SK-N-MC (cell line): ENCODE results near the gene TMEM63A.

Experiments
- DNase-seq: peaks from one replicate; pipeline ENCODE4 v3.0.0-alpha.2; 2011; ENCODE audit warnings: low read depth, low spot score
- H3K27ac ChIP-seq: fragments of 200-600 bp; sonication (generic); 2 replicates; pipeline ENCODE4 v1.5.1; 2016; ENCODE audit warnings: mixed run types
- H3K36me3 ChIP-seq: fragments of 200-600 bp; sonication (generic); 2 replicates; pipeline ENCODE4 v1.6.1; 2017; ENCODE audit warnings: antibody characterized with exemption, low read length, mixed read lengths; ENCODE audit not compliant: insufficient read depth
- H3K4me3 ChIP-seq: fragments of 200-600 bp; sonication (generic); 2 replicates; pipeline ENCODE4 v1.5.1; 2016
- H3K9ac ChIP-seq: fragments of 200-600 bp; sonication (generic); 2 replicates; pipeline ENCODE4 v1.8.0; 2017; ENCODE audit warnings: mixed run types, mixed read lengths; ENCODE audit not compliant: insufficient read length
- H3K9me3 ChIP-seq: fragments of 200-600 bp; sonication (generic); 2 replicates; pipeline ENCODE4 v1.6.1; 2017; ENCODE audit warnings: low read depth, mild to moderate bottlenecking, antibody characterized with exemption, low read length, moderate library complexity, mixed read lengths
- EZH2 ChIP-seq: fragments of 200-600 bp; sonication (generic); IDR thresholded peaks from one replicate; pipeline ENCODE4 v1.6.1; 2017; ENCODE audit warnings: antibody characterized with exemption
- FOXP2 ChIP-seq: optimal IDR thresholded peaks from 2 replicates; pipeline ENCODE3; 2011; ENCODE audit warnings: mild to moderate bottlenecking, moderate library complexity; ENCODE audit not compliant: insufficient read depth; ENCODE audit errors: extremely low read length, control extremely low read depth
- POLR2AphosphoS5 ChIP-seq: IDR thresholded peaks from 2 replicates; pipeline ENCODE4 v1.6.1; 2012; ENCODE audit warnings: mild to moderate bottlenecking, low read depth, low read length, borderline replicate concordance

Gene TMEM63A

GRCh38 chr1:225860107-225860506 lies 22.1 kb downstream of the TMEM63A start:
- H3K36me3 ChIP-seq: no peaks in the 10 kb centered on the region; the same call in 1 of the 2 replicates
- H3K9ac ChIP-seq: no peak overlapping the region
- H3K27ac ChIP-seq: no peak overlapping the region
- no peak overlapping the region for H3K4me3 ChIP-seq
- H3K9me3 ChIP-seq: no peaks in the 10 kb centered on the region
- no peak for DNase-seq
- TF ChIP-seq EZH2: no peak
- TF ChIP-seq FOXP2: no peak
- no peak for TF ChIP-seq POLR2AphosphoS5

DNA sequence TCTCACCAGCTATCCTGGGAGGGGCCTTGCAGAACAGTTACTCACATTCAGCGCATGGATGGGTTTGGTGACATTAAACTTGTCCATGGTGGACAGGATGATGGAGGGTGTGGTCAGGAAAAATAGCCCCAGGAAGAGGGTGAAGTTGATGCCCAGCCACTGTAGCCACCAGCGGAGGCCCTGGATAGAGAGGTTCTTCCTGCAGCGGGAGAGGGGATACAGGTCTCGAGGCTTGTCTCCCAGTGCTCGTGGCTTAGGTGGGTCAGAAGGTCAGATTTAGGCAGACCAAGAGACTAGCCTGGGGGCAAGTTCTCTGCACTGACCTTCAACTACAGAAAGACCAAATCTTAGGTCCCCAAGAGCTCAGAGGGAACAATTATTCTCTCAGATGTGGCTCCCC lies 23.0 kb downstream of the TMEM63A start:
- Histone ChIP-seq H3K9me3 (no peaks in the 10 kb centered on the region), H3K36me3 (no peaks in the 10 kb centered on the region; the same call in 1 of the 2 replicates), H3K4me3 (no peak overlapping the region), H3K9ac (no peak overlapping the region), H3K27ac (no peak overlapping the region)
- DNase-seq: no peak
- no peak for TF ChIP-seq POLR2AphosphoS5
- TF ChIP-seq FOXP2: no peak
- no peak for TF ChIP-seq EZH2

DNA sequence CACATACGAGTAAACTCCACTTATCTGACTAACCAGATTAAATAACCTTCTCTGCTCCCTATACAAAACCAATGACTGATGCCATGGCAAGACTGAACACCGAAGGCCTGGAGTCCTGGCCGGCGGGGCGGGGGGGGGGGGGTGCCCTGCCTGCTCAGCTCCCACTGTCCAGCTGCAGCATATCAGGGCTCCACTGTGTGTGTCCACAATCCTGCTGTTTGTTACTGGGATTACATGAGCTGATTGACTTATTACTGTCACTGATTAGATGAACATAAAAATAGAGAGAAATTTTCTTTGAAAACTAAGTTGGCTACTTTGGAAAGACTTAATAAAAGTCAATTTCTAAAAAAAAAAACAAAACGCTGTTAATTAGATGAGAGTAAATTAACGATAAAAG lies 24.9 kb downstream of the TMEM63A start:
- Histone ChIP-seq H3K36me3 (no peaks in the 10 kb centered on the region; the same call in 1 of the 2 replicates), H3K4me3 (no peak overlapping the region), H3K9me3 (no peaks in the 10 kb centered on the region), H3K27ac (no peak overlapping the region), H3K9ac (no peak overlapping the region)
- no peak for DNase-seq
- no peak for TF ChIP-seq POLR2AphosphoS5
- no peak for TF ChIP-seq EZH2
- no peak for TF ChIP-seq FOXP2

DNA sequence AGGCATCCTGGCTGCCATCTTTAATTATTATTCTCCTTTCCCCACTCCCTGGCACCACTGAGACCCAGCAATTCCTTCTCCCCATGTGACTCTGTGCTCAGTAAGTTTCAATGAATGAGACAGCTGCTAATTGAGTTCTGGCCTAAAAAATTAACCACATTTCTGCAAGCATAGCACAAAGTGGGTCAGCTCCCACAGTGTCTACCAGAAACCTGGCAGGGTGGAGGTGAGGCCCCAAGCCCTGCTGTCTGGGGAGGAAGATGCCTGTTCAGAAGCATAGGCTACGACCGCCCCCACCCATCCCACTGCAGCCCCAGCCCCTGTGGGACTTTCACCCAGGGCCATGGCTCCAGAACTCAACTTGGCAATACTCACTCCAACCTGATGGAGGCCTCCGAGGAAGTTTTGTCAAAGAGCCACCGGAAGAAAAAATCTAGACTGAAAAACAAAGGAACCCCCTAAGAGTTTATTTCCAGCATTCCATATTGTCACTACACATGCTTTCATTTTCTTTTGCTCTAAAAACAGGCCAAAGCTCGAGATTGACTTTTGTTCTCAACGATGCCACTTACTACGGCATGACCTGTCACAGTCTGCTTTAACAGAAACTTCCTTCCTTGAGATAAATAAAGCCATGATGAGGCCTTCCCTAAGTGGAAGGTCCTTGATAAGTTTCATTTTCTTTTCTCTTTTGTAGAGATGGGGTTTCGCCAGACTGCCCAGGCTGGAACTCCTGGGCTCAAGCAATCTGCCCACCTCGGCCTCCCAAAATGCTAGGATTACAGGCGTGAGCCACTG lies 26.5 kb downstream of the TMEM63A start:
- H3K4me3 ChIP-seq: no peak overlapping the region
- no peak overlapping the region for H3K9ac ChIP-seq
- H3K27ac ChIP-seq: no peak overlapping the region
- TF ChIP-seq EZH2 (no peak), POLR2AphosphoS5 (no peak), FOXP2 (no peak)
- no peaks in the 10 kb centered on the region for H3K9me3 ChIP-seq
- no peaks in the 10 kb centered on the region for H3K36me3 ChIP-seq
- no peak for DNase-seq

DNA sequence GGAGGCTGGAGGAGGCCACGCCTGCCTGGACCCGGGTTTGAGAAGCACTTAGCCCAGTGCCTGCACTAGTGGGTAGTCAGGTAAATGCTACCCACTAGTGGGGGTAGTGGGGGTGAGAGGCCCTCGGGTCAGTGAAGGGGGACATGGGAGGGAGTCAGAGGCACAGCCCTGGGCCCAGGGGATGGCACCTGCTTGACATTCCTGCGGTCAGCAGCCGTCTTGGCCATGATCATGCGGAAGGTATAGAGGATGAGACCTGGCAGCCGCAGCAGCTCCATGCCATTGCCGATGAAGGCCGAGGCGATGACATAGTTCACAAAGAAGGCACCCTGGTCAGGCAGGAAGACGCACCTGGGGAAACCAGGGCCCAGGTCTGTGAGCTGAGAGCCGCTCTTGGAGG lies 28.7 kb downstream of the TMEM63A start:
- DNase-seq: no peak
- H3K36me3 ChIP-seq: no peaks in the 10 kb centered on the region
- H3K9ac ChIP-seq: no peak overlapping the region
- no peak overlapping the region for H3K4me3 ChIP-seq
- TF ChIP-seq POLR2AphosphoS5 (no peak), FOXP2 (no peak), EZH2 (no peak)
- no peak overlapping the region for H3K27ac ChIP-seq
- H3K9me3 ChIP-seq: no peaks in the 10 kb centered on the region

DNA sequence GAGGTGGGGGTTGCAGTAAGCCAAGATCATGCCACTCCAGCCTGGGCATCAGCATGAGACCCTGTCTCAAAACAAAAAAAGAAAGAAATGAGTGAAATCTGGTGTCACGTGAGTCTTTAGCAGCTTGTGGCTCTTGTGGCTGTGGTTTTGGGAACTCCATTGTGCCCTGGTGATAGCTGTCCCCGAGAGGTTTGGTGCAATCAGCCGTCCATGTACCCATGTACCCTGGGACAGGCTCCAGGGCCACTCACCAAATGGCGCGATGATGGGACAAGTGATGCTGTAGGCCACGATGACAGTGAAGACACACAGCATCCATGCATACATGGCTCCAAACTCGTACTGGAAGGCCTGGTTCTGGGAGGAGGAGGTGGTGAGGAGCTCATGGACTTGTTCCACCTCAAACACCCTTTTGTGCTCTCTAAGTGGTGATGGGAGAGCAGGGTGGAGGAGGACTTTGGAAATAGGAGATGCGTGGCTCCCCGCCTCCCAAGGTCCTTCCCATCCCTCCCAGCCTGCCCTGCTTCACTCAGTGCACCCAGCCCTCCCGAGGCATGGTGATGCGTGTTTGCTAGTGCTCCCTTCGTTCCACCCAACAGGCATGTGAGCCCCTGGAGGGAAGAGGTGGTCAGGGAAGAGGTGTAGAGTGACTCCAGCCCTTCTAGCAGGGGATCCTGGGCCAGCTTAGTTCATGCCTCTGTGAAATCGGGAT lies 29.6 kb downstream of the TMEM63A start:
- Histone ChIP-seq H3K9ac (no peak overlapping the region), H3K9me3 (no peaks in the 10 kb centered on the region), H3K27ac (no peak overlapping the region), H3K4me3 (no peak overlapping the region), H3K36me3 (no peaks in the 10 kb centered on the region)
- TF ChIP-seq POLR2AphosphoS5 (no peak), FOXP2 (no peak), EZH2 (no peak)
- no peak for DNase-seq

DNA sequence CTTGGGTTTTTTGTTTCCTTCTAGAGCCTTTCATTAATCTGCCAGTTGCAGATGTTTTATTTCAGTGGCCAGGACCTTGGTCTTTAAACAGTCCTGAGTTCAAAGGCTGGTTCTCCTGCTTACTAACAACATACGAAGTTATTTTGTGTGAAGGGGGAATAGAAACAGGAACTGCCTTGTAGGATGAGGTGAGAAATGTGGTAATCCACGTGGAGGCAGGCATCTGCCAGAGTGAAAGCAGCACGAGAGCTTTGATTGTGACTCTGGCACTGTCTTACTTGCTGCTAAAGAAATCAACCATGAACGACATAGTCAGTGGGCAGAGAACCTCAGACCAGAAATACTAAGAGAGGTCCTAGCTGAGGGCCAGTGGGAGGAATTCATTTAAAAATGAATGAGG lies 30.4 kb downstream of the TMEM63A start:
- DNase-seq: no peak
- Histone ChIP-seq H3K9me3 (no peaks in the 10 kb centered on the region), H3K36me3 (no peaks in the 10 kb centered on the region), H3K27ac (no peak overlapping the region), H3K4me3 (no peak overlapping the region), H3K9ac (no peak overlapping the region)
- no peak for TF ChIP-seq POLR2AphosphoS5
- no peak for TF ChIP-seq FOXP2
- TF ChIP-seq EZH2: no peak

- no peak for DNase-seq
- H3K9ac ChIP-seq: no peak overlapping the region
- no peaks in the 10 kb centered on the region for H3K36me3 ChIP-seq
- no peak overlapping the region for H3K4me3 ChIP-seq
- TF ChIP-seq EZH2 (no peak), POLR2AphosphoS5 (no peak), FOXP2 (no peak)
- H3K27ac ChIP-seq: no peak overlapping the region
- no peaks in the 10 kb centered on the region for H3K9me3 ChIP-seq
These were observed 31.8 kb downstream of the TMEM63A start for GRCh38 chr1:225850370-225850769.

- Histone ChIP-seq H3K27ac (no peak overlapping the region), H3K9me3 (no peaks in the 10 kb centered on the region), H3K4me3 (no peak overlapping the region), H3K36me3 (no peaks in the 10 kb centered on the region), H3K9ac (no peak overlapping the region)
- DNase-seq: no peak
- TF ChIP-seq FOXP2 (no peak), EZH2 (no peak), POLR2AphosphoS5 (no peak)
These were observed 32.3 kb downstream of the TMEM63A start for GRCh38 chr1:225849925-225850324.
